GM21447 (cell line): ENCODE results near the gene MPPED1.

Experiments used
- ATAC-seq: cut with Tn5 transposase; IDR thresholded peaks from one replicate; pipeline ENCODE4 v1.9.1; 2021; ENCODE audit not compliant: unreplicated experiment

MPPED1 gene, protein sequence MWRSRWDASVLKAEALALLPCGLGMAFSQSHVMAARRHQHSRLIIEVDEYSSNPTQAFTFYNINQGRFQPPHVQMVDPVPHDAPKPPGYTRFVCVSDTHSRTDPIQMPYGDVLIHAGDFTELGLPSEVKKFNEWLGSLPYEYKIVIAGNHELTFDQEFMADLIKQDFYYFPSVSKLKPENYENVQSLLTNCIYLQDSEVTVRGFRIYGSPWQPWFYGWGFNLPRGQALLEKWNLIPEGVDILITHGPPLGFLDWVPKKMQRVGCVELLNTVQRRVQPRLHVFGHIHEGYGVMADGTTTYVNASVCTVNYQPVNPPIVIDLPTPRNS

DNA sequence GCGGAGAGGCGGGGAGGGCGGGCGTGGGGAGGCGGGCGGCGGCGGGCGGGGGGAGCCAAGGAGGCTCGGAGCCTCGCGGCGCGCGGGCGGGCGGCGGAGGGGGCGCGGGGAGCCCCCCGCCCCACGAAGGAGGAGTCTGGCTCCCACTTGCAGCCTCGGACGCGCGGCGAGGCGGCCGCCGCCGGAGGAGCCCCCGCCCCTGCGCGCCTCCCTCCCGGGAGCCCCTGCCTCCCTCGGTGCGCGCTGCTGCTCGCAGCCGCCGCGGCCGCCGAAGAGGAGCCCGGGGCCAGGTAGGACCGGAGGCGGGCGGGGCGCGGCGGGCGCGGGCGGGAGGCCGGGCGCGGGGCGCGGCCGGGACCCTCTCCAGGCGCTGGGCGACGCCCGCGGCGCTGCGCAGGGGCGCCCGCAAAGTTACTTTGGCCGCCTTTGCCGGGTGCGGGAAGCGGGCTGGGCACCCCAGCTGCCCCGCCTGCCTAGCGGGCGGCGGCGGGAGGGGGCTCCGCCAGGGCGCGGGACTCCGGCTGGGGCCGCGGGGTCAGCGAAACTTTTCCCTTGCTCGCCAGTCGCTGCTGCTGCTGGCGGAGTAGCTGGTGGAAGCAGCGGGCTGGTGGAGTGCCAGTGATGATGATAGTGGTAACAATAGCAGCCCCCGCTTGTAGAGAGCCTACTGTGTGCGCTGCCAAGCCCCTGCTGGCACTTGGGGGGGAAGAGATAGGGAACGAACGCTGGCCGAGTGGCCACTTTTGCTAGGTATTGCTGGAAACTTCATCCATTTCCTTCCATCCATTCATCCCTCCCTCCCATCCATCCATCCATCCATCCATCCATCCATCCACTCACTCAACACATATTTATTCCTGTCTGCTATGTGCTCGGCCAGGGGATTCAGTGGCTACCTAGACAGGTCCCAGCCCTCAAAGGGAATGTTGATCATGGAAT, at the start of gene MPPED1:
MPPED1 (plus strand) TSS at position 146 of the 939 bp plus-strand sequence. CDS start 12,972 bp downstream, outside the sequence.
- ATAC-seq, result no peak

DNA sequence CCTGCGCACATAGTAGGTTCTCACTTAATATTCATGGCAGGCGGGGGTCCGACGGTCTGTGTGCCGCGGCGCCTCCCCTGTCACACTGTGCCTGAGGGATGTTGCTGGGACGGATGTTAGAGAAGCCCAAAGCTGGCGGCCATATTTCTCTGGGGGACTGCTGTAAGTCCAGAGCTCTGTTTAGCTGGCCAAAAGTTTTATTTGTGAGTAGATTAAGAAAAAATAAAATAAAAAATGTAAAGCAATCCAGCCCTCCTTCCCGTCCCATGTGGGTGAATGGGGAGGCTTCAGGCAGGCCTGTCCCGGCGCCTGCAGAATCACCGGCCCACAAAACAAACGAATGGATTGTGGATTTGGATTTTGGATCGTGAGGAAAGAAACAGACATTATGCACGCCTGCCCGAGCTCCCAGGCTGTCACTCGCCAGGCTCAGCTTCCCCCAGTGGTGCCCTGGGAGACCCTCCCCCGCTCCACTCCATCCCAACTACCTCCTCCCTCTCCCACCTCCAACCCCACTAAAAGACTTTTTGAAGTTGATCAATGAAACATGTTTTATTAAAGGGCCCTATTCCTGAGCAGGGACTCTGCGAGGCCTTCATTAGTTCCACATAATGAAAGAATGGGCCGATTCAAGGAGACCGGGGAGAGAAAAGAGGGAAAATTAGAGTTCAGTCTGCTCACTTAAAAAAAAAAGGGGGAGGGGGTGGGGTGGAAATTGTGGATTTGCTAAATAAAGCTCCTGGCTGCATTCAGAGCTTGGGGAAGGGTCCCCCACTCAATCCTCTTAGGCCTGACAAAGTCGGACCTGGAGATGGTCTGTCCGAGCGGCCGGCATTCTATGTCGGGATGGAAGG, 48.3 kb upstream of the MPPED1 start:
- no peak for ATAC-seq

DNA sequence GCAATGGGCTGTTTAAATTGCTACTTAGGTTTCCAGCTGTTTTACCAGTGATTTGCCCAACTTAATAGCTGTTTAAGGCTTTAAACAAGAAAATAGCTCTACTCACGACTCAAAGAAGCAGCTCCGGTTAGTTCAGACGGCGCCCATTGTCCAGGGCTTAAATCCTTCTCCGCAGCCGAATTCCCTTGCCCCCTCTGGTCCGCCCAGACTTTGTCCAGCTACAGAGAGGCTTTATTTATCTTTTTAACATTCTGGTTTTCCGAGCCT, 47.7 kb upstream of the MPPED1 start:
- no peak for ATAC-seq

DNA sequence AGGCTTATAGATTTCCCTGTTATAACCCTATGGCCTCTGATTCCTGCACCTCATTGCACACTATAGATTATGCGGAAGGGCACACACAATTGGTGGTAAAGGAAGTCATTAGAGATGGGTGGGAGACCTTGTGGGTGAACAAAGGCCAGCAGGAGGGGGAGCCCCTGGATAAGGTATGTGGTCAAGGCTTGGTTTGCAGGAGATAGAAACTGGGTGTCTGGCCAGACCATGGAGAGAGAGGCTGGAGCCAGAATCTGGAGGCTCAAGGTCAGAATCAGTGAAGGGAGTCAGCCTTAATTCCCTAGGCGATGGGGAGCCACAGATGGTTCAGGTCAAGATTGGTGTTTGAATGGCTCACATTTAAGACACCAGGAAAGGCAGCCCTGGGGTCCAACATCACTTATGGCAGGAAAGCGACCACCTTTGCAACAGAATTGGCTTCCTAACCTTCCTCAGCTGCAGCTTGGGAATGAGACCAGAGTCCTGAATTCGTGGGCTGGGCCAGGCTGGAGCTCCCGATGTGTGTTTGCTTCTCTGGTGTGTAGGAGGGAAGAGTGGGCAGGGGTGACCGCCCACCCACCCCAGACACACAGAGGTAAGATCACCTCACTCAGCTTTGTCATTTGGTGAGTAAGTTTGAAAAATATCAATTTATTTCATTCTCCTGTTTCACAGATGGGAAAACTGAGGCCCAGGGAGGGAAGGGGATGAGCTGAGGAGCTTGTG, 45.9 kb upstream of the MPPED1 start:
- ATAC-seq, result no peak

DNA sequence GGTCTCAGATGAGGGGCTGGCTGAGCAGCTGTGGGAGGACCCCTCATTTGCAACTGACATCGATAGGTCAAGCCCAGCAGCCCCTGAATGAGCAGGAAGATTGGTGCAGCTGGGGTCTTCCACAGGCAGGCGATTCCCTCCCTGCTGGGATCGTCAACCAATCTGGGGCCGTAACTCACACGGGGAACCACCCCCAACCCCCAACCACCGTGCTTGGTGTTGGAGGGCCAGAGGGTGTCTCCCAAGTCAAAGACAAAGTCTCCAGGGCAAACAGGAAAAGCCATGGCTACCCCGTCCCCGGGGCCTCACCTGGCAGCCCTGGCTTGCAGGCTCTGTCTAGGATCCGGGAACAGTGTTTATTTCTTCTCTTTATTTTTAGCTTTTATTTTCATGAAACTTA, 41.8 kb upstream of the MPPED1 start:
- ATAC-seq, result no peak

DNA sequence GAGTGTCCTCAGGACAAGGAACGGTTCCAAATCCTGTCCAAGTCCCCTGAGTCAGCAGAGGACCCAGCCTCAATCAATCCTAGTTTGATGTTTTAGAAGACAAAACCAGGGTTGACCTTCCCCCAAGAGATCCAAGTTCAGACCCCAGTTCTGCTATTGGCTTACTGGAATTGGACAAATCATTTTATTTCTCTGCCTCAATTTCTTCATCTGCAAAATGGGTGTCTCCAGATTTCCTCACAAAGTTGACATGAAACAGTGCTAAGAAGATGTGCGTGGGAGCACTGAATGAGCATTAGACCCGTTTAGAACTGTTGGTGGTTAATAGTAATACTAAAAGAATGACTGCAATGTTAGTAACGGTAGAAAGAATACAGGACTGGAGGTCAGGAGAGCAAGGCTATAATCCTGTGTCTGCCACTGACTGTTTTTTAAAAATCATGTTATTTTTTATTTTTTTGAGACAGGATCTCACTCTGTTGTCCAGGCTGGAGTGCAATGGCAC, 35.8 kb upstream of the MPPED1 start:
- no peak for ATAC-seq

DNA sequence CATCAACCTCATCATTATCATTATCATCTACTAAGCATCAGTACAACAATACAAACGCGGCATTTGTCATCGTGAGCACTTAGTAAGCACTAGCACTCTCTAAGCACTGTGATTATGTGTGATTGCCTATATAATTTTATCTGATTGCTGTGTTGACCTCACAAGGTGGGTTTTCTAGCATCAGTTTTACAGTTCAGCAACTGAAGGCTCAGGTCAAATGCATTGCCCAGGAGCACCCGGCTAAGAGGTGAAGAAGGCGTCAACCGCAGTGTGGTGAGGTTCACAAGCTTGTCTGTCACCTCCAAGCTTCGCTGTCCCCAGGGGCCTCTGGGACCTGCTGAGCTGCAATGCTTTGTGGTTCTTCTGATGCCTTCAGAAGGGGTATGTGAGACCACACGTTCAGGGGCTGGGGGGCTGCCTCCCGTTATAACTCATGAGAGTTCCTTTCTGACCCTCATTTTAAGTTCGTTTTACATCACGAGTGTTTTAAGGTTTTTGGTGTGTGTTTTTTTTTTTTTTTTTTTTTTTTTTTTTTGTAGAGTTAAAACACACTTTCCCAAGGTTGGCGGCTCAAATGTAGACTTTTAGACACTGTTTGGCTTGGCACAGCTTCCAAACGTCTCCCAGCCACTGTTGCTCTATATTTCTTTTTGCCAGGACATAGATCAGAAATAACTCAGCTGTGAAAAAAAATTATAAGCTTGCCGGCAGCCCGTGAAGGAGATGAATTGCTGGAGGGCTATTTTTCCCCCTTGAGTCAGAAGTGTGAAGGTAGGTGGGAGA, 34.9 kb upstream of the MPPED1 start:
- ATAC-seq, result no peak

DNA sequence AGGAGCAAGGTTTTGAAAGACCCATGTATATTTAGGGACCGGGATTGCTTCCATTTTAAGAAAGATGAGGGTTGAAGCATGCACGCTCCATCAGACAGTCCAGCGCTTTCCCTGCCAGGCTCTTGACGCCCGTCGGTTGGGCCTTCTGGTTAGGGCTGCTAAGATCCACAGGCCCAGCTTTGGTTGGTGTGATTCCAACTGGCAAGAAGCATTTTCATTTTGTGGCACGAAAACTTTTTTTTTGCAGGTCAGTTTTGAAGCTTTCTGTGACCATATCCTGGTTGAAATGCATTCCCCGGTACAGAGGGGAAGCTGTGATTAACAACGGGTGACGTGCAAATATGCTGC, 34.3 kb upstream of the MPPED1 start:
- ATAC-seq, result no peak

DNA sequence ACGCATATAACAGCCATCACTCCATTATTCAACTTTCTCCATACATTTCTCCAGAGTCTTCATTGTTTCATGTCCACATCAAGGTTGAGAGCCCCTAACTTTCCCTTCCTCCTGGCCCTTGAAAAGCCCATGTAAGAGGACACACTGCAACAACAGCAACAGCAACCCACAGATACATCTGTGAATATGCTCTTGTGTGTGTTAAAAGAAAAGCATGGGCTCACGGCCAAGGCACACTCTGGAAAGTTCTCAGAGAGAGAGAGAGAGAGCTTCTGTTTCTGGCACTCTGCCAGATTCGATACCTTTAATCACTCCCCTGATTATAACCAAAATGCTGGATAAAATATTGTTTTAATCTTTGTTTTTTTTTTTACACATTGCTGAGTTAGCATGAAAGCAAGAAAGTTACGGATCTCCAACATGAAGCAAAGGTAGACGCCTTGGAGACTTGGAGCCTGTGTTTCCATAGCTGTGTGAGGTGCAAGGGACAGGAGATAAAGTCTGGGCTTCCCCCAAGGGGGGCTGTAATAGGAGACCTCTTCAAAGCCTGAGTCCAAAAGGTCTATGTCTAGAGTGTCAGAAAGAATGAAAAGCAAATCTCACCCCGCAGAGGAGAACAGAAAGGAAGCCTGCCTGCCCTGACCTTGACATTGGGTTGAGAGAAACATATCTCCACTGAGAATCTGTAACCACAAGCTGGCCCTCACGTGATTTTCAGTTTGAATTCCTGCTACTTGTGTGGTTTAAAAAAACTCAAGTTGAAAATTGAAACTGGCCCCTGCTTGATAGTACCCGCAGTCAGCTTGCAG, 33.7 kb upstream of the MPPED1 start:
- no peak for ATAC-seq

DNA sequence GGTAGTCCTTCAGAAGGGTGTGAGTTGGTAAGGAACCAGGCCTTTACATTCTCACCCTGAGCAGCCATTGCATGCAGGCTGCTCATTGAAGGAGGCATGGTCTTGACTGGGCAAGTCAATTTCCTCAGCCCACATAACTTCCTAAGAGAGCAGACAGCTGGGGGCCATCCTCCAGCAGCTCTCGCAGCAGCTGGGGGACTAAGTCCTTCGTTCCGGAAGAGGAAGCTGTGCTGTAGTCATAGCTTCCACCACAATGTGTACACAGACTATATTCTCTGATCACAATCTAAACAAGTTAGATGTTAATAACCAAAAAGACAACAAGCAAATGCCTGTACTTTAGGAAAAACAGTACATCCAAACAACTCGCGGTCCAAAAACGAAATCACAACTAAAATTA, 30.1 kb upstream of the MPPED1 start:
- no peak for ATAC-seq

DNA sequence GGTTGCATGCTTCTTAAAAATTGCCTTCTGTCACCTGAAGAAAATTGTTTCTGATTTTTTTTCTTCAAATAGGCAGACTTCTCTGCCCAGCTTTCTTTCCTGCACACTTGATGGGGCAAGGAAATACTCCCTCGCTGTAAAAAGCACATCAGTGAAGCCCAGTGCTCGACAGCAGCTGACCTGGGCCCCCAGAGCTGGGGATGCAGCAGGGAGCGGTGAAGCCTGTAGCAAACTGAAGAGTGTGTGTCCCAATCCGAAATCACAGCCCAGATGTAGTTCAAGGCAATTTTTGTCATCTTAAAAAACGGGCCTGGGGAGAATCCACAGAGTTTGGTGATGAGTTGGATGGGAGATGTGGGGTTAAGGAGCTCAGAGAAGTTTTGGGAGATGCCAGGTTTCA, 27.0 kb upstream of the MPPED1 start:
- ATAC-seq, result no peak

DNA sequence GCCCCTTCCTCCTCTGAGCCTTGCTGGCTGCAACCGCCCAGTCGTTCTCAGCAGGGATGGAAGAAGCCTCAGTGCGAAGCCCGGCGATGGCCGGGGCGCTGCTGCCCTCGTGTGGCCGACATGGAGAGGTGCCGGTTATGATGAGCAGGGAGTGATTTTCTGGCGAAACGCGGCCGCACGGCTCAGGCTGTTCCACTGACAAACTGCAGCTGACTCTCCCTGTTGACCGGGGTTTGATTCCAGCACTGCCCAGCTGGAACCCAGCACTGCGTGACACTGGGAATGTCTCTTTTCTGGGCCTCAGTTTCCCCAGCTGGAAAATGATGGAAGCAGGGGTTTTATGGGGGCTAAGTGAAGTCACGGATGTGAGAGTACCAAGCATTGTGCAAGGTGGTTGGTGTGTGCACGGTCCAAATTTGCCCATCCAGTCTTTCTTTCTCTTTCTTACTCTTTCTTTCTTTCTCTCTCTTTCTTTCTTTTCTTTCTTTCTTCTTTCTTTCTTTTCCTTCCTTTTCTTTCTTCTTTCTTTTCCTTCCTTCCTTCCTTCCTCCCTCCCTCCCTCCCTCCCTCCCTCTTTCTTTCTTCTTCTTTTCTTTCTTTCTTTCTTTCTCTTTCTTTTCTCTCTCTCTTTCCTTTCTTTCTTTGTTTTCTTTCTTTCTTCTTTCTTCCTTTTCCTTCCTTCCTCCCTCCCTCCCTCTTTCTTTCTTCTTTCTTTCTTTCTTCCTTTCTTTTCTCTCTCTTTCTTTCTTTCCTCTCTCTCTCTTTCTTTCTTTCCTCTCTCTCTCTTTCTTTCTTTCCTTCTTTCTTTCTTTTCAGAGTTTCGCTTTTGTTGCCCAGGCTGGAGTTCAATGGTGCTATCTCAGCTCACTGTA, 25.8 kb upstream of the MPPED1 start:
- ATAC-seq, result no peak

DNA sequence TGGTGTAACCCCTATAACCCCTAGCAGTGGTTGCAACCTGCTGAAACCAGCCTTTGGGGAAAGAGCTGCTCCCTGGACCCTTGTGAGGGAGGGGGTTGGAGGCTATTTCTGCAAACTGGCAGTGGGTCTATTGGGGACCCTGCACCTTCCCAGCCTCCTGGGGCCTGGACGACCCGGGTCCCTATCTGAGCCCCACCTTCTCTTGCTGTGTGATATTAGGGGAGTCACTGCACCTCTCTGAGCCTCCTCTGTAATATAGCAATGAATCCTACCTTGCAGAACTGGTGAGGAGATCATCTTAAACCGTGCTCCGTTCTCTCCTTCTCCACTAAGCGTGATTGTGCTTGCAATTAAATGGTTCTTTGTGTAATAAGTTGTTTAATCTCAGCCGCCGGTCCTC, 24.0 kb upstream of the MPPED1 start:
- ATAC-seq, result no peak

DNA sequence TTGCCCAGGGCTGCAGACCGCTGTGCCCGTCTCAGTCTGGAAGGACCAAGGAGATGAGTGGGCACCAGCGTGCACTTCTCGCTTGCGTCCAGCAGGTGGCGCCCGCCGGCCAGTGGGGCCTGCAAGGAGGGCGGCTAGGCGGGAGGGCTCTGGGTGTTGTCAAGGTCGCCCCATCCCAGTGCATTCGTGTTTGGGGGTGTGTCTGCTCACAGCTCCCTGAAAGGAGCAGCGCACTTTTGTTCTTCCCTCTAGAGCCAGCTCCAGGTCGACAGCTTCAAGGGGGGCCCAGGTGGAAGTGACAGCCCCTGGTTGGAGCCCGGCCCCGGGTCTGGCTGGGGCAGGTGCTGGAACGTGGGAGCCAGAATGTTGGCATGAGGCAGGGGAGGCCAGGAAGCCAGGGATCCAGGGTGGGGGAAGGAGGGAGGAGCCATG, 23.4 kb upstream of the MPPED1 start:
- no peak for ATAC-seq

DNA sequence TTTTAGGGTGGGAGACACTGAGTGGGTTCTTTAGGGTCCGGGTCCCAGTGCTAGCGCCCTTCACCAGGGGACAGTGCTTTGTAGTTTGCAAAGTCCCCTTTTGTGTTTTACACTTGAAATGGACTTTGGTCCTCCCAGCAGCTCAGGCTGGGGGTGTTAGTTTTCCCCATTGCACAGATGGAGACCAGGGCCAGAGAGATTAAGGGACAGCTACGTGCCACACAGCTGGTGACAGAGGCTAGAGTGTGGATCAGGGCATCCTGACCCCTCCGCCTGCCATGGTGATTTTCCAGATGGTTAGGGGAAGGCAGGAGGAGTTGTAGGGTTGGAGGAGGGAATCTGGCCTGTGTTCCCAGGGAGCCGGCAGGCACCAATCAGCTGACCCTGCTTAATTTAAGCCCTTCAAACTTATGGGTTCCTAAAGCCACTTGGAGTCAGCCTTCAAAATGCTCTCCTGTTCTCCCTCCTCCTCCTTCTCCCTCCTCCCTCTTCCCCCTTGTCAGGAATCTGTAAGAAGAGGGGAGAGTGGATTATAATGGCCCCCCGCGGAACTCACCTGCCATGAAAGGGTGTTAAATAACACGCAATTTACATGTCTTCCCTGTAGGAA, 22.5 kb upstream of the MPPED1 start:
- ATAC-seq, result no peak

DNA sequence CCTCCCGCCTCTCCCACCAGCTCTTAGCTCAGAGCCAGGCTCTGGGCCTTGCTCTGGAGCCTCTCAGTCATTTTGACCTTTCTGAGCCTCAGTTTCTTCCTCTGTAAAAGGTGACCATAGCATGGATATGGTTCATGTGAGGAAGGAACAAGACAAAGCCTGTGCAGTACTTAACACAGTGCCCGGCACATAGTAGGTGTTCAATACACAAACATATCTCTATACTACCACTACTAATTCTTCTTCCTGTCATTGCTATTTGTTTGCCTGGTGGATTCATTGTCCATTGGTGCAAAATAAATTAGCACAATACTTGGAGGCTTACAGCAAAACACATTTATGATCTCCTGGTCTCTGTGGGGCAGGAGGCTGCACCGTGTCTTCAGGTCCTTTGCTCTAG, 21.6 kb upstream of the MPPED1 start:
- no peak for ATAC-seq

DNA sequence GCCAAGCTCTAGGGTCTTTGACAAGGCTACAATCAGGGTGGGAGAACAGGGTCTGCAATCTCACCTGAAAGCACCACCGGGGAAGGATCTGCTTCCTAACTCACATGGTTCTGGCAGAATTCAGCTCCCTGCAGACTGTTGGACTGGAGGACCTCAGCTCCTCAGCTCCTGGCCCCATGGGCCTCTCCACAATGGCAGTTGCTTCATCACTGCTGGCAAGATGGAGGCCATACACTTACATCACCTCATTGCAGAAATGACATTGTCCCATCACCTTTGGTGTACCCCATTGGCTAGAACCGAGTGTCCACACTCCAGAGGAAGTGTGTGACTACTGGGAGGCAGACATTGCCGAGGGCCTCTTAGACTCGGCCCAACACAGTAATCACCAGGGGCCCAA, 20.9 kb upstream of the MPPED1 start:
- ATAC-seq, result no peak

DNA sequence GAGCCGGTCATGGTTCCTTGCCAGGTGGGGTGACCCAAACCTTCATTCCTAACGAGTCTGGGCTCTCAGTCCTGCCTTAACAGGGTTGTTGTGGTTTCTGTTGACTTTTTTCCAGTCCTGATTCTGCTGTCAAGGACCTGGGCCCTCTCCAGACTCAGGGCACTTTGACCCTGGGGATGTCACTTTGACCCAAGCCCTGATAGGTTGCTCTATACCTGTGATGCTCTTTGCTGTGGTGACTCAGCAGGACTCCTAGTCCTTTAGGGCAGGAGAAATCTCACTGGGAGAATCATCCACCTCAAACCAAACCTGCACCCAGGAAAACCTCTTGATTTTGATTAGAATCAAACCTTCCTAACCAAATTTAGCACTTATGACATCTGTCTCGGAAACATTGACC, 20.5 kb upstream of the MPPED1 start:
- ATAC-seq, result no peak
